Breast epithelium (tissue), 3 donors: Measurements from ENCODE around the gene DST.

ENCODE experiments used
- CTCF ChIP-seq, 3 donors: fragments of 450-650 bp; IDR thresholded peaks; one replicate each; pipeline ENCODE4 v1.5.1; 2016 to 2017; ENCODE audit warnings: antibody characterized with exemption in 3 of 3, mild to moderate bottlenecking in 3 of 3, moderate library complexity in 3 of 3
- POLR2A ChIP-seq: fragments of 450-650 bp; IDR thresholded peaks from one replicate; pipeline ENCODE4 v1.6.1; 2016; ENCODE audit warnings: antibody characterized with exemption, mild to moderate bottlenecking, moderate library complexity
- POLR2AphosphoS5 ChIP-seq, 3 donors: sonication (generic); formaldehyde crosslinking; IDR thresholded peaks; one replicate each; pipeline ENCODE4 v1.6.1; 2017; ENCODE audit warnings: antibody characterized with exemption in 3 of 3

GRCh38 chr6:56526860-56527544 lies 115.7 kb downstream of the DST start:
- no peak for TF ChIP-seq POLR2AphosphoS5 (IDR thresholded peaks at IDR 0.05)
- no peak for TF ChIP-seq CTCF (IDR thresholded peaks at IDR 0.05)
- TF ChIP-seq POLR2A, result no peak
